ENCODE data around the gene PTGIR.

PTGIR gene

DNA sequence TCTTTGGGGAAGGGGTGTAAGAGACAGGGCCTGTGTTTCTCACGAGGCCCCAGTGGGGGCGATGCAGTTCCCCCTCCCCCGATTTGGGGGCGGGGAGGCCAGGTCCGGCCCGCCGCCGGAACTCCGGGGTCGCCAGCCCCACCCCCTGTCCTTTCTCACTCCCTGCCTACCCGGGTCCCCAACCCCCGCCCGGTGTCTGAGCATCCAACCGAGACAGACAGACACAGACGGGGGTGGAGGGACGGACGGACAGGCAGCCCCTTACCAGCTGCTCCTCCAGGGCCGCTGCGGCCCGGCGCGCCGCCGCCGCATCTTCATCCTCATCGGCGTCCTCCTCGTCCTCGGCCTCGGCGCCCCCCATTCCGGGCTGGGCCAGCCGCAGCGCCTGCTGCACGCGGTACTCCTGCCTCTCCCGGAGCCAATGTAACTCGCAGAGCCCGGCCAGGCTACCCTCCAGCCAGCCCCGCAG is 35.7 kb upstream of the PTGIR start:
- TF ChIP-seq, protein P1, sequence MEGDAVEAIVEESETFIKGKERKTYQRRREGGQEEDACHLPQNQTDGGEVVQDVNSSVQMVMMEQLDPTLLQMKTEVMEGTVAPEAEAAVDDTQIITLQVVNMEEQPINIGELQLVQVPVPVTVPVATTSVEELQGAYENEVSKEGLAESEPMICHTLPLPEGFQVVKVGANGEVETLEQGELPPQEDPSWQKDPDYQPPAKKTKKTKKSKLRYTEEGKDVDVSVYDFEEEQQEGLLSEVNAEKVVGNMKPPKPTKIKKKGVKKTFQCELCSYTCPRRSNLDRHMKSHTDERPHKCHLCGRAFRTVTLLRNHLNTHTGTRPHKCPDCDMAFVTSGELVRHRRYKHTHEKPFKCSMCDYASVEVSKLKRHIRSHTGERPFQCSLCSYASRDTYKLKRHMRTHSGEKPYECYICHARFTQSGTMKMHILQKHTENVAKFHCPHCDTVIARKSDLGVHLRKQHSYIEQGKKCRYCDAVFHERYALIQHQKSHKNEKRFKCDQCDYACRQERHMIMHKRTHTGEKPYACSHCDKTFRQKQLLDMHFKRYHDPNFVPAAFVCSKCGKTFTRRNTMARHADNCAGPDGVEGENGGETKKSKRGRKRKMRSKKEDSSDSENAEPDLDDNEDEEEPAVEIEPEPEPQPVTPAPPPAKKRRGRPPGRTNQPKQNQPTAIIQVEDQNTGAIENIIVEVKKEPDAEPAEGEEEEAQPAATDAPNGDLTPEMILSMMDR (conservative IDR thresholded peaks at IDR 0.05; ENCODE audit: low read length) = no peak
- no peak for DNase-seq (ENCODE audit: low read depth)
- H3K4me3 ChIP-seq (ENCODE audit: low read length) = peak overlapping the region; percentile 71

- TF ChIP-seq, protein P1 (conservative IDR thresholded peaks at IDR 0.05; ENCODE audit: low read length) = no peak
- no peak for DNase-seq (ENCODE audit: low read depth)
- H3K4me3 ChIP-seq (ENCODE audit: low read length) = peak overlapping the region; percentile 71
Observed at GRCh38 chr19:46660008-46660517, 35.2 kb upstream of the PTGIR start.

- DNase-seq (ENCODE audit: low read depth) = peak; percentile 32
- H3K4me3 ChIP-seq (ENCODE audit: low read length) = peak overlapping the region; percentile 71
- TF ChIP-seq, protein P1 (conservative IDR thresholded peaks at IDR 0.05; ENCODE audit: low read length) = no peak
Observed at GRCh38 chr19:46659151-46660007, 34.5 kb upstream of the PTGIR start.

GRCh38 chr19:46656541-46656940 is 31.7 kb upstream of the PTGIR start:
- DNase-seq (ENCODE audit: low read depth) = no peak
- TF ChIP-seq, protein P1 (conservative IDR thresholded peaks at IDR 0.05; ENCODE audit: low read length) = no peak
- no peak overlapping the region for H3K4me3 ChIP-seq (ENCODE audit: low read length)

DNA sequence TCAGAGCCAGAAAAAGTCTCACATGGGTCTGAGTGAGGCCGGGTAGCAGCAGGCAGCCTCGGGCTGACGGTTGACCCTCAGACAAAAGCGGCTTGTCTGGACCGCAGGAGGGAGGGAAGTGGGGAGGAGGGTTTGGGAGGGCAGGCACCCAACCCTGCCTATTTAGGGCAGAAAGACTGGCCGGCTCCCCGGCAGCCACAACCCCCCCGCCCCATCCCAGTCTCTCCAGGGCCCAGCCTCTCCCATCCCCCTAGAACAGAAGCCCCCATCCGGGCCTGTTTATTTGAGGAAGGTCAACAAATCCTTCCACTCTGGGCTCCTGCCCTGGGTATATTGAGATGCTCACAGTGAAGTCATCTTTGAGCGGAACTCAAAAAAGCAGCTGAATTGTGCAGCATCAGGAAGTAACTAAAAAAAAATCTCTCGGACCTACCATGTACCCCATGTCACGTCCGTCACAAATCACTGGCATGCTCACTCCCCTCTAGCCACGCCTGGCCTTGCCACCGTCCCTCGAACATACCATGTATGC is 29.8 kb upstream of the PTGIR start:
- TF ChIP-seq, protein P1 (conservative IDR thresholded peaks at IDR 0.05; ENCODE audit: low read length) = no peak
- no peak overlapping the region for H3K4me3 ChIP-seq (ENCODE audit: low read length)
- no peak for DNase-seq (ENCODE audit: low read depth)

DNA sequence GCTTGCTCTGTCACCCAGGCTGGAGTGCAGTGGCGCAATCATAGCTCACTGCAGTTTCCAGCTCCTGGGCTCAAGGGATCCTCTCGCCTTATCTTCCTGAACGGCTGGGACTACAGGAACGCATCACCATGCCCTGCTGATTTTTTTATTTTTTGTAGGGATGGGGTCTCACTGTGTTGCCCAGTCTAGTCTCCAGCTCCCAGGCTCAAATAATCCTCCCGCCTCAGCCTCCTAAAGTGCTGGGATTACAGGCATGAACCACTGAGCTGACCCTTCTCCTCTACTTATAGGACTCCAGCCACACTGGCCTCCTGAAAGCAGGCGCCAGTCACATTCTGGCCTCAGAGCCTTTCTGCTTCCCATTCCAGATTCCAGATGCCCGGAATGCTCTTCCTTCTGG is 25.6 kb upstream of the PTGIR start:
- TF ChIP-seq, protein P1 (conservative IDR thresholded peaks at IDR 0.05; ENCODE audit: low read length) = no peak
- H3K4me3 ChIP-seq (ENCODE audit: low read length) = no peak overlapping the region
- no peak for DNase-seq (ENCODE audit: low read depth)
